ENCODE data around the gene NKD1. TPM values are rescaled to one million over a fixed set of nuclear protein-coding genes. Genes with fewer than 3 reads are reported as not detected.
A peak's percentile ranks its signal among the peaks of the same experiment; 100 is the strongest.

NKD1 gene
- total RNA-seq, 4 donors from 2014 or later = 37.1 to 87.8 (median 54.1) TPM

DNA sequence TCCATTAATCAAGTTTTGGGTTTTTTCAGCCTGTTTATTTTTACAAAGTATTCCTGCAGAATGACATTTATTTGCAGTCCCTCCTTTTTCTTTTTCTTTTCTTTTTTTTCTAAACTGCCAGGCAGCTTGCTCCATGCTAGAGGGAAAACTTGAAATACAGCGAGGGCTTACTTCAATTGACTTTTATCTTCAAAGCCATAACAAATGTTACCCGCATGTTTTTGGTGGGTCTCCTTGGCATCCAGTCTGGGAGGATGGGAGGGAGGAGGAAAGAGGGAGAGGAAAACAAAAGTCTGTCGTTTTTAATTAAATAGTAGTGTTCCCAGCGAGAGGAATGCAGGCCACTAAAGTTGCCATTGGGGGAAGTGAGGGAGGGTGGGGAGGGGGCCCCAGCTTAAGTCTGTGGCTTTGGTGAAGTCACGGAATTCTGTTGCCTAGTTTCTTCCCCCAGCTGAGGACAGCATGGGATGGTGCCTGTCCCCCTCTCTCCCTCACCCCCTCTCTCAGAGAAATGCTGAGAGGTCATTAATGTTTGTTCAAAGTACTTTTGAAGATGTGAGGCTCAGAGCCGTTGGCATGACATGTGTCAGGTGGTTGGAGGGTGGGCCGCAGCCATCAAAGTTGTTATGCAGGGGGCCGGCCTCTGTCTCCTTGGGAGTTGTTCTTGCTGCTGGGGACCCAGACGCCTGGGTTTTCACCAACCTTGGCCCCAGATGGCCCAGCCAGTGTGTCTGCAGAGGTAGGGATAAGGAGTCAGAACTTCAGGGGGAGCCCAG is 2.9 kb downstream of the NKD1 start:
- H3K36me3 ChIP-seq = peaks cover 0 to 4% (median 0%) of the 10 kb centered on the region in 4 donors
- peak overlapping the region; percentile 75 to 97 (median 84) for H3K4me3 ChIP-seq
- TF ChIP-seq POLR2A (IDR thresholded peaks at IDR 0.05; ENCODE audit: low read depth) (no peak), POLR2AphosphoS5 (IDR thresholded peaks at IDR 0.05) (no peak), EP300 (IDR thresholded peaks at IDR 0.05) (no peak)
- TF ChIP-seq, protein P1, sequence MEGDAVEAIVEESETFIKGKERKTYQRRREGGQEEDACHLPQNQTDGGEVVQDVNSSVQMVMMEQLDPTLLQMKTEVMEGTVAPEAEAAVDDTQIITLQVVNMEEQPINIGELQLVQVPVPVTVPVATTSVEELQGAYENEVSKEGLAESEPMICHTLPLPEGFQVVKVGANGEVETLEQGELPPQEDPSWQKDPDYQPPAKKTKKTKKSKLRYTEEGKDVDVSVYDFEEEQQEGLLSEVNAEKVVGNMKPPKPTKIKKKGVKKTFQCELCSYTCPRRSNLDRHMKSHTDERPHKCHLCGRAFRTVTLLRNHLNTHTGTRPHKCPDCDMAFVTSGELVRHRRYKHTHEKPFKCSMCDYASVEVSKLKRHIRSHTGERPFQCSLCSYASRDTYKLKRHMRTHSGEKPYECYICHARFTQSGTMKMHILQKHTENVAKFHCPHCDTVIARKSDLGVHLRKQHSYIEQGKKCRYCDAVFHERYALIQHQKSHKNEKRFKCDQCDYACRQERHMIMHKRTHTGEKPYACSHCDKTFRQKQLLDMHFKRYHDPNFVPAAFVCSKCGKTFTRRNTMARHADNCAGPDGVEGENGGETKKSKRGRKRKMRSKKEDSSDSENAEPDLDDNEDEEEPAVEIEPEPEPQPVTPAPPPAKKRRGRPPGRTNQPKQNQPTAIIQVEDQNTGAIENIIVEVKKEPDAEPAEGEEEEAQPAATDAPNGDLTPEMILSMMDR (IDR thresholded peaks at IDR 0.05) = no peak
- 67% methylated on average over 9 of the region's 9 CpGs for WGBS
- peak overlapping the region; percentile 39 to 90 (median 86) for H3K27ac ChIP-seq (replicated peaks in 1 of 4)
- H3K9me3 ChIP-seq = no peaks in the 10 kb centered on the region
- no peak for DNase-seq (ENCODE audit: extremely low spot score)
- intact Hi-C loops (cut with DNase I) = loop anchor here (5.0 kb wide), 1 partner anchor 36 kb away; no protein-coding TSS in a partner anchor
- H3K4me1 ChIP-seq = peaks cover 7 to 85% (median 79%) of the 10 kb centered on the region in 4 donors
- H3K27me3 ChIP-seq = peaks cover 0 to 5% (median 0%) of the 10 kb centered on the region in 4 donors

DNA sequence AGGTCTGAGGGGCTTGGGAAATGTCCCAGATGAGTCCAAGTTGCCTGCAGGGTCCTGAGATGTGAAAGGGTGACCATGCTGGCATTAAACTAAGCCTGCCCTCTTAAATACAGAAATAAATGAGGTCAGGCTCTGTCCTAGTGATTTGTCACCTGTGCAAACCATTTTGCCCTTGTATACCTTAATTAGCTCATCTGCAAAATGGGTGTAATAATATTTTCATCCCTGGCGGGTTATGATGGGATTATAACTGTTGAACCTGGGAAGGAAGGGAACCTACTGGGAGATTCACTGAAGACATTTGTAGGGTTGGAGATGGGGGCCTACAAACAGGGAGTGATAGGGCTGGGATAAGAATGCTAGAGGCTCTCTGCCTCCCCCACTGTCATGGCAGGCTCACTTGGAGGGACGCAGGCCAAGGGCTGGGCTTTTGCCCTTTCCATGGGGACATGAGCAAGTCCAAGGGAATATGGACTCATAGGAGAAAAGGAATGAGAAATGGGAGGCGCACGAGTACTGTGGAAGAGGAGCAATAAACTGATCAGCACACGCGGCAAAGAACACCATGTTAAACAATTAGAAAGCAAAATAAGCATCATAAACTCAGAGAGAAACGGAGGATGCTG is 4.4 kb downstream of the NKD1 start:
- no peak for DNase-seq (ENCODE audit: extremely low spot score)
- Histone ChIP-seq H3K9me3 (no peaks in the 10 kb centered on the region), H3K27me3 (peaks cover 0 to 5% (median 0%) of the 10 kb centered on the region in 4 donors), H3K4me1 (peaks cover 3 to 92% (median 85%) of the 10 kb centered on the region in 4 donors), H3K27ac (replicated peaks in 1 of 4) (peak overlapping the region; percentile 39 to 90 (median 86)), H3K36me3 (peaks cover 0 to 4% (median 0%) of the 10 kb centered on the region in 4 donors), H3K4me3 (no peak overlapping the region)
- TF ChIP-seq POLR2A (IDR thresholded peaks at IDR 0.05; ENCODE audit: low read depth) = no peak
- TF ChIP-seq EP300 (IDR thresholded peaks at IDR 0.05) = no peak
- TF ChIP-seq, protein P1 (IDR thresholded peaks at IDR 0.05) = no peak
- TF ChIP-seq POLR2AphosphoS5 (IDR thresholded peaks at IDR 0.05) = no peak
- 85% methylated on average over 7 of the region's 7 CpGs for WGBS
- intact Hi-C loops (cut with DNase I) = loop anchor here (5.0 kb wide), 1 partner anchor 35 kb away; no protein-coding TSS in a partner anchor

DNA sequence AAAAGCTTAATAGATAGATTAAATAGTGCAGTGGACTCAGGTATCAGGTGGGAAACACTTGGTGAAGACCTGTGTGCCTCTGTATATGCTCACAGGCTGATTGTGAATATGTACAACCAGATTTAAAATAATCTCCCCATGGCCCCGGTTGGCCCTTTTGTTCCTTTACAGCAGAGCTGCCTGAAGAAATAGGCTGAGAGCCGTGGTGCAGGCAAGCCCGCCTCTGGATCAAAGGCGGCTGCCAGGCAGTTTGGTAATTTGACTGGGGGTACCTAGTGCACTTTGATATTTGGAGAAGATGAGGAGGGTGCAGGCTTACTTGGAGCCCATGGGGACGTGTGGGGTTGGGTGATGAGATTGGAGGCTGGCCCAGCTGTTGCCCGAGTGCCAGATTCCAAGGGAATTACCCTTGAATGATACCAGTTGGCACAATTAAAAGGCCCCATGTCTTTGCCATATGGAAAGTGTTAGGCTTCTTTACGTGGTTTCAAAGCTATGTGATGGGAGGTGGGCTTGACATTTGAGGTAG is 5.0 kb downstream of the NKD1 start:
- peaks cover 0 to 4% (median 0%) of the 10 kb centered on the region in 4 donors for H3K36me3 ChIP-seq
- peak overlapping the region; percentile 39 to 90 (median 86) for H3K27ac ChIP-seq (replicated peaks in 1 of 4)
- peaks cover 0 to 5% (median 0%) of the 10 kb centered on the region in 4 donors for H3K27me3 ChIP-seq
- TF ChIP-seq POLR2A (IDR thresholded peaks at IDR 0.05; ENCODE audit: low read depth) (no peak), POLR2AphosphoS5 (IDR thresholded peaks at IDR 0.05) (no peak), EP300 (IDR thresholded peaks at IDR 0.05) (no peak)
- TF ChIP-seq, protein P1 (IDR thresholded peaks at IDR 0.05) = no peak
- no peak for DNase-seq (ENCODE audit: extremely low spot score)
- H3K4me1 ChIP-seq = peaks cover 0 to 95% (median 85%) of the 10 kb centered on the region in 4 donors
- no peaks in the 10 kb centered on the region for H3K9me3 ChIP-seq
- H3K4me3 ChIP-seq = no peak overlapping the region
- WGBS = 73% methylated on average over 7 of the region's 7 CpGs
- intact Hi-C loops (cut with DNase I) = loop anchor here (5.0 kb wide), 1 partner anchor 34 kb away; no protein-coding TSS in a partner anchor

DNA sequence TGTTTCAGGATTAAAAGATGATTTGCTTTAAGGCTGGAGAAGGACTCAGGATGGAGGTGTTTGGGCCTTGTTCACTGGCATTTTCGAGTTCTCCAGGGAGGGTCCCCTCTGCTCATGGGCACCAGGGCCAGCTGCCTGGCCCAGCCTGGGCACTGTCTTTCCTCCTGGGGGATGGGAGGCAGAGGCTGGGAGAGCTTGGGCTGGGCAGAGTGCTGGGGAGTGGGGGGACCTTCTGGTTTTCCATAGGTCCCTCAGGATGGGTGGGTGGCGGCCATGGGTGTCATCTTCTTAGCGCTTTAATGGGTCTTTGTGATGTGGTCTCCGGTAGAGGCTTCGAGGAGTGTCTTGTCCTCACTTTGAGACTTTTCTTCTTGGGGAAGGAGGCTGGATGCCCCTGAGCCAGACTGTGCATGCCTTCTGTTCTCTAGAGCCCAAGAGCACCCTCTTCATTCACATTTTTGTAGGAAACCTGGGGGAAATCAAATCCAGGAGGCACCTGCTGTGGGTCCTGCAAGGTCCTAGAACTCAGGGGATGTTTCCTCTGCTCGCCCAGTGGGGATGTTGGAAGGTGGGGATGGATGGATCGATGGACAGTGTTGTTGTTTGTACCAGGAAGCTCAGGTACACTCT is 5.7 kb downstream of the NKD1 start:
- Histone ChIP-seq H3K4me3 (no peak overlapping the region), H3K36me3 (peaks cover 0 to 4% (median 0%) of the 10 kb centered on the region in 4 donors), H3K4me1 (peaks cover 0 to 96% (median 87%) of the 10 kb centered on the region in 4 donors), H3K27ac (replicated peaks in 1 of 4) (peak overlapping the region; percentile 17 to 90 (median 86)), H3K27me3 (peaks cover 0 to 5% (median 0%) of the 10 kb centered on the region in 4 donors), H3K9me3 (no peaks in the 10 kb centered on the region)
- intact Hi-C loops (cut with DNase I) = loop anchor here (5.0 kb wide), 1 partner anchor 33 kb away; no protein-coding TSS in a partner anchor
- DNase-seq (ENCODE audit: extremely low spot score) = no peak
- TF ChIP-seq POLR2AphosphoS5 (IDR thresholded peaks at IDR 0.05) = no peak
- TF ChIP-seq, protein P1 (IDR thresholded peaks at IDR 0.05) = no peak
- no peak for TF ChIP-seq POLR2A (IDR thresholded peaks at IDR 0.05; ENCODE audit: low read depth)
- TF ChIP-seq EP300 (IDR thresholded peaks at IDR 0.05) = no peak
- WGBS = 94% methylated on average over 7 of the region's 7 CpGs
